Measurements from ENCODE around the gene LIPH.
A peak's percentile ranks its signal among the peaks of the same experiment; 100 is the strongest.

The LIPH gene

DNA sequence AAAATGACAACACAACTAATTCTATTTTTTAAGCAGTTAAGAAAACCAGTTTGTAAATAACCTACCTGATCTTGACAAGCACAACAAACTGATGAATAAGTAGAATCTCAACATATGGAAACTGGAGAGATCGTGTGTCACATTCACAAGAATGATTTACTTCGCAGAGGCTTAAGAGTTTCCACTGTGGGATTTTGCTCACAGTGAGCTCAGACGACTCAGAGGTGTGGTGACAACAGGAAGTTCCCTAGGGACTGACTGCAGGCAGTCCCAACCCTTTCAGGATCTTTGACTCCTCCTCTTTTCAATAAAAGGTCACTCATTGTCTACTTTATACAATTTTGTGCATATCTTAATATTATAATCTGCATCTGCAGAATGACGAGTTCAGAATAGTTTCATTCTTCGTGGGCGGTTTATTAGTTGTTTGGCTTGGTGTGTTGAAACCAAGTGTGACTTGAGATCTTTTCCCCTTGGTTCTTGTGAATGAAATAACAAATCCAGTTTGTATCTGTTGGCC is at the start of gene LIPH:
Gene LIPH (minus strand): TSS at position 231 of the 520 bp plus-strand sequence. CDS start 117 bp downstream, at position 114.
- CTCF ChIA-PET: interaction anchor here (0.6 to 1.1 kb wide), 3 partner anchors 21 to 1059 kb away, joined by 3 to 7 read pairs (median 4); no protein-coding TSS in a partner anchor
- TF ChIP-seq, protein P1, sequence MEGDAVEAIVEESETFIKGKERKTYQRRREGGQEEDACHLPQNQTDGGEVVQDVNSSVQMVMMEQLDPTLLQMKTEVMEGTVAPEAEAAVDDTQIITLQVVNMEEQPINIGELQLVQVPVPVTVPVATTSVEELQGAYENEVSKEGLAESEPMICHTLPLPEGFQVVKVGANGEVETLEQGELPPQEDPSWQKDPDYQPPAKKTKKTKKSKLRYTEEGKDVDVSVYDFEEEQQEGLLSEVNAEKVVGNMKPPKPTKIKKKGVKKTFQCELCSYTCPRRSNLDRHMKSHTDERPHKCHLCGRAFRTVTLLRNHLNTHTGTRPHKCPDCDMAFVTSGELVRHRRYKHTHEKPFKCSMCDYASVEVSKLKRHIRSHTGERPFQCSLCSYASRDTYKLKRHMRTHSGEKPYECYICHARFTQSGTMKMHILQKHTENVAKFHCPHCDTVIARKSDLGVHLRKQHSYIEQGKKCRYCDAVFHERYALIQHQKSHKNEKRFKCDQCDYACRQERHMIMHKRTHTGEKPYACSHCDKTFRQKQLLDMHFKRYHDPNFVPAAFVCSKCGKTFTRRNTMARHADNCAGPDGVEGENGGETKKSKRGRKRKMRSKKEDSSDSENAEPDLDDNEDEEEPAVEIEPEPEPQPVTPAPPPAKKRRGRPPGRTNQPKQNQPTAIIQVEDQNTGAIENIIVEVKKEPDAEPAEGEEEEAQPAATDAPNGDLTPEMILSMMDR (IDR thresholded peaks at IDR 0.05; ENCODE audit: insufficient read depth, low read length, missing control alignments): no peak
- H3K4me3 ChIP-seq (ENCODE audit: low read depth, low read length): no peak within 1 kb of the TSS
- POLR2A ChIA-PET: no interaction called here
- no peak for DNase-seq (ENCODE audit: low read depth, low spot score)

DNA sequence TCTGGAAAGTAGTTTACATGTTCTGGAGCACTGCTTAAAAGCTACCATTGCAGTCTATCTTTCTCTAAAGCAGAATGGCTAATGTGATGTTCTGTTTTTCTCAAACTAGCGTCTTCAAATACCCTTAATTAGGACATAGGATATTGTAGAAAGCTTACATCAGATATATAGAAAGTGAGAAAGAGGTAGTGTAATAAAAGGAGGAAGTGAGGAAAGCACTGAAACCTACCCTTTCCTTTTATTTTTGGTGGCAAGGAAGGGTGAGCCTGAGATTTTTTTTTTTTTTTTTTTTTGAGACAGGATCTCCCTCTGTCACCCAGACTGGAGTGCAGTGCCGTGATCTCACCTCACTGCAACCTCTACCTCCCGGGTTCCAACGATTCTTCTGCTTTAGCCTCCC is 43.1 kb upstream of the LIPH start:
- POLR2A ChIA-PET: no interaction called here
- no peak for DNase-seq (ENCODE audit: low read depth, low spot score)
- TF ChIP-seq, protein P1 (IDR thresholded peaks at IDR 0.05; ENCODE audit: insufficient read depth, low read length, missing control alignments): no peak
- CTCF ChIA-PET: interaction anchor here (1.4 kb wide), 1 partner anchor 21 kb away, joined by 4 read pairs; no protein-coding TSS in a partner anchor
- H3K4me3 ChIP-seq (ENCODE audit: low read depth, low read length): no peak overlapping the region

DNA sequence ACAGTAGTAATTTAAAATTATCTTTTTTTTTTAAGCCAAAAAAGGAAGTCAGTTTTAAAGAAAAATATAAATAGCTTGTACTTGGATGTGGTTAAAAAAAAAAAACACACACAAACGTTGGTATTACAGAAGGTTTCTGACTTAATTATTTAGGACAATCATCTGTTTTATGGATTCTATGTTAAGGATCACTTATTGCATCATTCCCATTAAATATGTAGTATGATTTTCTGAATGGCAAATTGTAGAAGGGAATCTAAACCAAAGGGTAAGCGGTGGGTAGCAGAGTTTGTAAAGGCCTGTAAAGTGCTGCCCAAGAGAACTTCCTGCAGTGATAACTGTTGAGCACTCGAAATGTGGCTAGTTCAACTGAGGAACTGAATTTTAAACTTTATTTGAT is 41.7 kb upstream of the LIPH start:
- CTCF ChIA-PET: no interaction called here
- TF ChIP-seq, protein P1 (IDR thresholded peaks at IDR 0.05; ENCODE audit: insufficient read depth, low read length, missing control alignments): no peak
- POLR2A ChIA-PET: no interaction called here
- no peak overlapping the region for H3K4me3 ChIP-seq (ENCODE audit: low read depth, low read length)
- DNase-seq (ENCODE audit: low read depth, low spot score): no peak

DNA sequence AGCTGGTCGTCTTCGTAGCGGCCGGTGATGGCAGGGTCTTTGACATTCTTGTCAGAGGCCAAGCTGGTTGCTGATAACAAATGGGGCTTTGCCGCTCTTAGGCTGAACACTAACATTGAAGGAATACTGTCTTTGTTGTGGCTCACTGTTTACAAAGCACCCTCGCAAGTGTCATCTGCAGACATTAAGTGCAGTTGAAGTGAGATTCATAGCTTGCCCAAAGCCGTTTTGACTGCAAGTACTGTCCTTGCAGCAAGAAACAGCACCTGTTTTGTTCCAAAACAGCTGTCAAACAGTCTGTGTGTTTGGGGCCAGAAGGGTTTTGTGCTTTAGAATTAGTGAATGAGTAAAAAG is 34.3 kb upstream of the LIPH start:
- ChIA-PET CTCF (interaction anchor here (0.7 to 4.8 kb wide), 4 partner anchors 12 to 125 kb away, joined by 3 to 47 read pairs (median 6); no protein-coding TSS in a partner anchor), POLR2A (interaction anchor here (0.6 to 1.0 kb wide), 3 partner anchors 12 to 1929 kb away, joined by 3 to 4 read pairs (median 3); partner anchors contain the start of gene TMEM41A)
- no peak for DNase-seq (ENCODE audit: low read depth, low spot score)
- TF ChIP-seq, protein P1 (IDR thresholded peaks at IDR 0.05; ENCODE audit: insufficient read depth, low read length, missing control alignments): no peak
- H3K4me3 ChIP-seq (ENCODE audit: low read depth, low read length): peak overlapping the region; percentile 94

DNA sequence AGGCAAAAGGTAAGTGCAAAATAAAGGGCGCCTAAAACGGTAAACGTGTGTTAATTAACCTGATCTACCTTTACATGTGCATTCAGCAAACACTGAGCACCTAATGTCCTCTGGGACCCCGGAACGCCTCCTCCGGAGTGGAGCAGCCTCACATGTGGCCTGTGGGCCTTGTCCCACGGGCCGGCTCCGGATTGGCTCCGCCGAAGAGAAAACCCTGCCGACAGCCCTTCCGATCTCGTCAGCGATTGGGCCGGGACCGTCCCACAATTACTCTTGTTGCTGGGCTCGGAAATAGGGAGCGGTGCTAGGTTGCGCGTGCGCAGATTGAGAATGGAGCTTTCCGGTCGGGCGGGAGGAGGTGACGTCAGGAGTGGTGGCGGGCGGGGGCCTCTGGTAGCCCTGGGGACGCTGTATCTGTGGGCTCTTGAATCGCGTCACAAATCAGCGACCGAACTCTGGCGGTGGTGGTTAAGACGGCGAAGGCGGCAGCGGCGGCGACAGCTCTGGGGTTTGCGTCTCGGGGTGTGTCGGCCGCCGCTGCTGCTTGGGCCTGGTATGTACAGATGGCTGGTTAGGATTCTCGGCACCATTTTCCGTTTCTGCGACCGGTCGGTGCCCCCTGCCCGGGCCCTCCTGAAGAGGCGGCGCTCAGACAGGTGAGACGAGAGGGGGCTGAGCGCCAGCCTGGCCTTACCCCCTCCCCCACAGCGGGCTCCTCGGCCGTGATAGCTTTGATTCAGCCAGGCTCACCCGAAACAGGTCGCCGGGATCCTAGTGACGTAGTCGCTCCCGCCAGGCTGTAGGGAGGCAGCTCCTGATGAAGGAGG is 33.7 kb upstream of the LIPH start, which contains the start of gene SENP2:
Gene SENP2 (plus strand): TSS at position 437 of the 827 bp plus-strand sequence. CDS start 119 bp downstream, at position 556.
- peak within 1 kb of the TSS; percentile 94 for H3K4me3 ChIP-seq (ENCODE audit: low read depth, low read length)
- ChIA-PET POLR2A (interaction anchor here (0.6 to 1.0 kb wide), 4 partner anchors 12 to 1930 kb away, joined by 3 to 4 read pairs (median 3); partner anchors contain the start of gene TMEM41A), CTCF (interaction anchor here (1.2 to 4.8 kb wide), 3 partner anchors 12 to 124 kb away, joined by 3 to 47 read pairs (median 7); no protein-coding TSS in a partner anchor)
- DNase-seq (ENCODE audit: low read depth, low spot score): peak; percentile 87
- TF ChIP-seq, protein P1 (IDR thresholded peaks at IDR 0.05; ENCODE audit: insufficient read depth, low read length, missing control alignments): no peak

DNA sequence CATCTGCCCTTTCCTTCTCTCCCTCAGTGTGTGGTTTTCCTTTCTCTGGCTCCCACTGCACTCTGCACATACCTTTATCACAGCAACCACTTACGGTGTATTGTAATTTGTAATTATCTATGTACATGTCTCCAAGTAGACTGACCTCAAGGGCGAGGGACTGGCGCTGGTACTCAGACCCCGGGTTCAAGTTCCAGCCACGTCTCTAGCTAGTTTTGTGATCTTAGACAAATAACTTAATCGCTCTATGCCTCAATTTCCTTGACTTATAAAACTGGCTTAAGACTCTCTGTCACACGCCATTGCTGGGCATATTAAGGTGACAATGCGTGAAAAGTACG is 33.1 kb upstream of the LIPH start:
- no peak for DNase-seq (ENCODE audit: low read depth, low spot score)
- H3K4me3 ChIP-seq (ENCODE audit: low read depth, low read length): peak overlapping the region; percentile 66
- TF ChIP-seq, protein P1 (IDR thresholded peaks at IDR 0.05; ENCODE audit: insufficient read depth, low read length, missing control alignments): no peak
- CTCF ChIA-PET: interaction anchor here (1.2 to 4.8 kb wide), 3 partner anchors 11 to 124 kb away, joined by 3 to 47 read pairs (median 7); no protein-coding TSS in a partner anchor
- POLR2A ChIA-PET: interaction anchor here (0.7 to 1.0 kb wide), 2 partner anchors 86 to 1516 kb away, joined by 3 to 4 read pairs; partner anchors contain the start of gene TMEM41A

Data from AG04449 (cell line).